Activated T-helper 1 cell treated with anti-CD3 and anti-CD28 coated beads, Interleukin-12 subunit alpha, Interleukin-12 subunit beta, Interleukin-2, Interleukin-4 antibody, amounts not matched to agents 30 ng/mL and 10 ng/mL and 1 ng/mL, durations not matched to agents 14 hours and 24 hours and 36 hours (primary cell): ENCODE data around the gene IBA57. TPM values are rescaled to one million over a fixed set of nuclear protein-coding genes. Genes with fewer than 3 reads are reported as not detected.

ENCODE experiments used
- DNase-seq: peaks from one replicate; pipeline ENCODE4 v3.0.0; 2021; ENCODE audit warnings: low spot score
- H3K27ac Mint-ChIP-seq: one replicate; pipeline ENCODE4 v1.8.0; 2021; ENCODE audit warnings: mild to moderate bottlenecking, mixed read lengths
- H3K27me3 Mint-ChIP-seq: one replicate; pipeline ENCODE4 v1.8.0; 2022; ENCODE audit warnings: mild to moderate bottlenecking, moderate library complexity, mixed read lengths; ENCODE audit not compliant: insufficient read depth
- H3K36me3 Mint-ChIP-seq: one replicate; pipeline ENCODE4 v1.8.0; 2021; ENCODE audit warnings: low read depth, mixed read lengths
- H3K4me1 Mint-ChIP-seq: one replicate; pipeline ENCODE4 v1.8.0; 2021; ENCODE audit warnings: low read depth, mixed read lengths
- H3K4me3 Mint-ChIP-seq: one replicate; pipeline ENCODE4 v1.8.0; 2021; ENCODE audit warnings: mild to moderate bottlenecking, moderate library complexity, mixed read lengths
- H3K9me3 Mint-ChIP-seq: one replicate; pipeline ENCODE4 v1.8.0; 2021; ENCODE audit warnings: mixed read lengths
- intact Hi-C: fragments of 100-400 bp; cut with micrococcal nuclease; formaldehyde crosslinking; loops from one replicate; pipeline ENCODE4 v1.15.1; 2024
- total RNA-seq: library from RNA; stranded (reverse); gene quantifications from 2 replicates; pipeline ENCODE4 v1.2.3, GENCODE V29; 2022

The IBA57 gene
- total RNA-seq, 1 donor from 2014 or later, result 7.5 TPM

DNA sequence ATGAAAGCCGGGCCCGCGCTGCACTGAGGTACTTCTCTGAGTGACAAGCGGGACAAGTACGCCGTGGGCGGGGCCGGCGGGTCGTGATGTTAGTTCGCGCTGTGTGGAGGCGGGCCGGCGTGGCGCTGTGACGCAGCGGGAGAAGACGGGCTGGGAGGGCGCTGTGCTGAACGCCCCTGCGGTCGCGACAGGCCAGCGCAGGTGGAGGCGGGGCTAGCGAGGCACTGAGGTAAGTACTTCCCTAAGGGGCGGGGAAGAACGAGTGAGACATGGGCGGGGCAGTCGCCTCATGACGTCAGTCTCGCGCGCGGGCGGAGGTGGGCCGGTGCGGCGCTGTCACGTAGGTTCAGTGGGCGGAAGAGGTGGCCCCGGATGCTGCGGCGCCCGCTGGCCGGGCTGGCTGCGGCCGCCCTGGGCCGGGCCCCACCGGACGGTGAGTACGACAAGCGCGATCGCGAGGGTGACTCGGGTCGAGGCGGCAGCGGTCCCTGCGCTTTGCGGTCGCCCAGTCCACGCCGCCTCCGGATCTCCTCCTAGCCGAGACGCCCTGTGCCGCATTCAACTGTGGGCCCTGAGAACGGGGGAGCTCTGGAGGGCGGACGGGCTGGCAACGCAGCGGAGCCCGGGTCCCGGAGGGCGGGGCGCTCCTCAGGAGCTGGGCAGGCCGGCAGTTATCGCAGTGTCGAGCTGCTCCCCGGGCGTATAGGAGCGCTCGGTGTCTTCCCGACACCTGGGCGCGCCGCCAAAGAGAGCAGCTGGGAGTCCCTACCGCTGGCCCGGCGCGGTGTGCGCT is 25.5 kb upstream of the IBA57 start, which contains the start of gene GUK1:
Gene GUK1 (plus strand): TSS at position 349 of the 793 bp plus-strand sequence. CDS start 24 bp downstream, at position 373.
- Mint-ChIP-seq H3K36me3 (peaks cover 3% of the 10 kb centered on the region), H3K9me3 (no peaks in the 10 kb centered on the region)
- intact Hi-C loops, result loop anchor here (1.0 to 2.0 kb wide), 12 partner anchors 9 to 352 kb away; partner anchors contain the start of genes ARF1, C1orf35 and MRPL55

DNA sequence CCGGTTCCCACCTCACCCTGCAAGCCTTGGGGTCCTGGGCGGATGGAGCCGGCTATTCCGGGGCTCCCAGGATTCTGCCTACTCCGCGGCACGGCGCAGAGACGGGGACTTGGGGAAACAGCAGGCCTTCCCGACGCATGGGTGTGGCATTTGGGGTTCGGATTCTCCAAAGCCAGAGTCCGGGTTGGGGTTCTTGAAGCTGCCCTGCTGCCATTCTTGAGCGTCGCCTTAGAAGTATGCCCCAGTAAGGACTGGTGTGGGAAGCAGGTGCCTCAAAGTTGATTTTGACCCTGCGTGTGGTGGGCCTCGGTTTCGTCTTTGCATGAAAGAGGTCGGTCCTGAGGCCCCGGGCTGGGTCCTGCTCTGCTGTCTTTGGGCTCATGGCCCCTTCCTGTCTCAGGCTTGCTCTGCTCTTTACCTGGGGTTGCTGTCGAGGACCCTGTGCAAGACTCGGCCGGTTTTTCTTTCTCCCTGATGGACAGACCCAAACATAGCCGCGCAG is 24.8 kb upstream of the IBA57 start:
- no peaks in the 10 kb centered on the region for H3K9me3 Mint-ChIP-seq
- intact Hi-C loops, result loop anchor here (1.0 kb wide), 7 partner anchors 26 to 352 kb away; partner anchors contain the start of gene ARF1

More for the DNA sequence above, 25.5 kb upstream of the IBA57 start, which contains the start of gene GUK1:
- peaks cover 22% of the 10 kb centered on the region for H3K4me1 Mint-ChIP-seq
- H3K27me3 Mint-ChIP-seq, result peaks cover 21% of the 10 kb centered on the region
- peak within 1 kb of the TSS; percentile 97 for H3K27ac Mint-ChIP-seq
- peak; percentile 100 for DNase-seq
- H3K4me3 Mint-ChIP-seq, result peak within 1 kb of the TSS; percentile 100

DNA sequence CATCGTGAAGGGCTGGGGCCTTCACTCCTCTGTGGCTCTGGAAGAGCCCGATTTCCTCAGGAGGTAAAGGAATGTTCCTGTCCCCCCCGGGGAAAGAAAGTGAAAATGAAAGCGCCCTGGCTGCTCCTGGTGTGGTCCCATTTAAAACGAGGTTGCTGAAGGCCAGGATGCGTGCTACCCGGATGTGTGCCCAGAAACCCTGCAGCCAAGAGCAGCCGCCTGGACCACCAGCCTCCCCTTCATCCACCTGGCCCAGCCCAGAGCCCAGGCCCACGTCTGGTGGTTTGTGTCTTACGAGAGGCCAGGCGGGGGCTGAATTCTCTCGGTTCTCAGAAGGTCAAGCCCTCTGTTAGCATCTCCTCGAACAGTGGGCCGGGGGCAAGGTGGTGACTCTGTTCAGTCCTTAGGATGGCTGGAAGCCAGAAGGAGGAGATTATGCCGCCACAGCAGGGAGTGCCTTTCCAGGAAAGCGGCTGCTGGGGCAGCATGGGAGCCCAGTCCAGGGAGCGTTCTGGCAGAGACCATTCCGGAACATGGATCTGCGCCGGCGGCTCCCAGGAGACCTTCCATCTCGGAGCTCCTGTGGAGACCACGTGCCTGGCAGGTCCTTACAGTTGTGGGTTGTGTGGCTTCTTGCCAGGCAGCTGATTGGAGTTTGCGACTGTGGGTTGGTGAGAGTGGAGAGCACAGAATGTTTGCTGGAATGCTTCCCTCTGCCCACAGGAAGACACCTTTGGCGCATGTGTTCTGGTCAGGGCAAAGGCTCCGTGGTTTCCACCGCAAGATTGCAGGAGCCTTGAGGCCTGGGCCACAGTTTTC is 24.2 kb upstream of the IBA57 start:
- Mint-ChIP-seq H3K4me3 (peak overlapping the region; percentile 100), H3K36me3 (peaks cover 3% of the 10 kb centered on the region), H3K27me3 (peaks cover 13% of the 10 kb centered on the region), H3K27ac (peak overlapping the region; percentile 97), H3K9me3 (no peaks in the 10 kb centered on the region), H3K4me1 (peaks cover 22% of the 10 kb centered on the region)
- peak; percentile 26 for DNase-seq
- intact Hi-C loops, result no loop called here

More for the DNA sequence above, 24.8 kb upstream of the IBA57 start:
- peaks cover 22% of the 10 kb centered on the region for H3K4me1 Mint-ChIP-seq
- peak overlapping the region; percentile 100 for H3K4me3 Mint-ChIP-seq
- H3K27ac Mint-ChIP-seq, result peak overlapping the region; percentile 97
- no peak for DNase-seq
- H3K36me3 Mint-ChIP-seq, result peaks cover 3% of the 10 kb centered on the region
- peaks cover 18% of the 10 kb centered on the region for H3K27me3 Mint-ChIP-seq

DNA sequence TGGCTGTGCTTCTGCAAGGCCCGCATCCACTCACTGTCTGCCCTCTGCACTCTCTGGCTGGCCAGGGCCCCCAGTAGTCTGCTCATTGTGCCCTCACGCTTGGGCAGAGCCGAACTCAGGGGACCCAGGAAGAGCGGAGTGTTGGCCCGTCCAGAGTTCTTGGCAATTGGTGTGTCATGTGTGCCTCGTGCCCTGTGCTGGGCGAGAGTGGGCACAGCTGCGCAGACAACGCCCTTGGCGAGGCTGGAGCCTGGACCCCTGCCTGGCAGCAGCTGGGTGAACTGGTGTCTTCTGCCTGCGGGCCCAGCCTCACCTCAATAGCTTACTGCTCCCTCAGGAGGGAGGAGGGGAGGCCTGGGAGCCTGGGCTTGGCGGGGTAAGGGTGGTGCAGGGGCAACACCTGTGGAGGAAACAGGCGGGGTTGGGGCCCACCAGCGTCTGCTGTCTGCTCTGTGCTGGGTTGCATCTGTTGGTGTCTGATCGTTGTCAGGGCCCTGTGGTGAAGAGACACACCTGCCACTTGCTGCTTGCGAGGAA is 23.4 kb upstream of the IBA57 start:
- Mint-ChIP-seq H3K9me3 (no peaks in the 10 kb centered on the region), H3K4me3 (peak overlapping the region; percentile 100), H3K27ac (peak overlapping the region; percentile 97), H3K27me3 (peaks cover 5% of the 10 kb centered on the region), H3K4me1 (peaks cover 22% of the 10 kb centered on the region), H3K36me3 (peaks cover 3% of the 10 kb centered on the region)
- DNase-seq, result no peak
- intact Hi-C loops, result no loop called here

DNA sequence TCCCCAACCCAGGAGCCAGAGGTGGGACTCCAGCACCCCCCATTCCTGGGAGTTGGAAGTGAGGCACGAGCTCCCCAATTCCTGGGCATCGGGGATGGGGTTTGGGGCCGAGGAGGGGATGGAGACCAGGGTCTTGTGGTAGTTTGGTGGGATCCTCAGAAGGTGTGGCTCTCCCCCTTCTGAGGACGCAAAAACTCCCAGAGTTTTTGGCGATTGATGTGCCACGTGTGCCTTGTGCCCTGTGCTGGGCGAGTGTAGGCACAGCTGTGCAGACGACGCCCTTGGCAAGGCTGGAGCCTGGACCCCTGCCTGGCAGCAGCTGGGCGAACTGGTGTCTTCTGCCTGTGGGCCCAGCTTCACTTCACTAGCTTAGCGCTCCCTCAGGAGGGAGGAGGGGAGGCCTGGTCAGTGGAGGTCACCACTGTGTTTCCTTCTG is 22.9 kb upstream of the IBA57 start:
- Mint-ChIP-seq H3K4me3 (peak overlapping the region; percentile 100), H3K4me1 (peaks cover 22% of the 10 kb centered on the region), H3K9me3 (no peaks in the 10 kb centered on the region), H3K27ac (peak overlapping the region; percentile 97), H3K27me3 (peaks cover 4% of the 10 kb centered on the region), H3K36me3 (peaks cover 3% of the 10 kb centered on the region)
- DNase-seq, result no peak
- intact Hi-C loops, result no loop called here

DNA sequence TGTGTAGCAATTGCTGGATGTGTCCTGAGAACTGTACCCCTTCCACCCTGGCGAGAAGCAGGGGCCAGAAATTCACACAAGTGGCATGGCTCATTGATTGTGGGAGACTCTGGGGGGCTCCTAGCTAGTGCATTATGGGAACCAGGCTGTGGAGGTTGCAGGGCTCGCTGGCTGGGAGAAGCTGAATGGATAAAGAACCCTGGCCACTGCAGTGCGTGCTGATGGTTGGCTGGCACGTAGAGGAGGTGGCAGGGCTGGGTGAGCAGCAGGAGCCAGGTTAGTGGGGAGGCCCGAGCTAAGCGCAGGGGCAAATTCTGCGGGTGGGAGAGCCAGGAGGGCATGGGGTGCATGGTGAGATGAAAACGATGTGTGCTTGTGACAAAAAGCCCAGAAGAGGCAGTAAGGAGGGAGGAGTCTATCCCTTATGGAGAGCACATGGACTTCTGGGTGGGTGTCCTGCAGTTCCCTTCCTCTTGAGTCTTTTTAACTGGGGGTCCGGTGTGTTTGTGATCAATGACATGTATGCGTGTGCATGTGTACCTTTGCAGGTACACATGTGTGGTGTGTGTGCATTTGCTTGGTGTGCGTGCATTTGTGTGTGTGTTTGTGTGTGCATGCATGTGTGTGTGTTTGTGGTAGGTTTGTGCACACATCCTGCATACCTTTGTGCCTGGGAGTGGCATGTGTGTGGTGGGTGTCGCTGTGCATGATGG is 22.0 kb upstream of the IBA57 start:
- peaks cover 4% of the 10 kb centered on the region for H3K27me3 Mint-ChIP-seq
- H3K4me1 Mint-ChIP-seq, result peaks cover 22% of the 10 kb centered on the region
- H3K36me3 Mint-ChIP-seq, result peaks cover 3% of the 10 kb centered on the region
- intact Hi-C loops, result no loop called here
- H3K4me3 Mint-ChIP-seq, result peak overlapping the region; percentile 100
- peak overlapping the region; percentile 29 for H3K27ac Mint-ChIP-seq
- DNase-seq, result no peak
- H3K9me3 Mint-ChIP-seq, result no peaks in the 10 kb centered on the region

DNA sequence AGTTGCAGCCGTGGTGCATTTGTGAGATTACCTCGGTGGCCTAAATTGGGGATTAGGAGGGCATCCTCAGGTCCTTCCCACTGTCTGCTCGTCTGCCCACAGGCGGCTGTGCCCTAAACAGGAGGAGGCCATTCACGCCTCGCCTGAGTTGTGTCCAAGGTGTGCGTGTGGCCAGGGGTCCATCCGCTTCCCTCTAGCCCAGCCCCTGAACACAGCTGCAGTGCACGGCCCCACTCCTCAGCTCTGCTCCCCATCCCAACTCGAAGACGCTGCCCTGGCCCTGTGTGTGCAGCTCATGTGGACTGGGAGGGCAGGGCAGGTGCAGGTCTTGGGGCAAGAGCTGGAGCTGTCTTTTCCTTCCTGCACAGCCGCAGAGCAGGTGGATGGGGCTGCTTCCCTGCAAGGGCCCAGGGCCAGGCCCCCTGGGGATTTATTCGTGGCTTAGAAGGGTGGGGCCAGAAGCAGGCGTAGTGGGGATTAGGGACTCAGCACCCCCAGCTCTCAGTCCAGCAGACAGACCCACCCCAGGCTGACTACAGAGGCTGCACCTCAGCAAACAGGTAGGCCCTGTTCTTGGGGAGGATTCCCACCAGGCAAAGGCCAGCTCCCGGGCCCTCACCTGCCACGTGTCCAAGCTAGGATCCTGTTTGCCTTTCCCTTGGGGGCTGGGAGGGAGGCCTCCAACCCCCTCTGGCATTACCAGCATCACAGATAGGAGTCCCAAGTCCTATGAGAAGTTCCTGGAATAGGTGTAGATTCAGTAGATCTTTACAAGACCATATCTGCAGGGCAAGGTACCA is 21.2 kb upstream of the IBA57 start:
- H3K27ac Mint-ChIP-seq, result peak overlapping the region; percentile 29
- peaks cover 3% of the 10 kb centered on the region for H3K36me3 Mint-ChIP-seq
- H3K27me3 Mint-ChIP-seq, result peaks cover 2% of the 10 kb centered on the region
- no peaks in the 10 kb centered on the region for H3K9me3 Mint-ChIP-seq
- intact Hi-C loops, result no loop called here
- H3K4me3 Mint-ChIP-seq, result peak overlapping the region; percentile 100
- peaks cover 22% of the 10 kb centered on the region for H3K4me1 Mint-ChIP-seq
- no peak for DNase-seq

DNA sequence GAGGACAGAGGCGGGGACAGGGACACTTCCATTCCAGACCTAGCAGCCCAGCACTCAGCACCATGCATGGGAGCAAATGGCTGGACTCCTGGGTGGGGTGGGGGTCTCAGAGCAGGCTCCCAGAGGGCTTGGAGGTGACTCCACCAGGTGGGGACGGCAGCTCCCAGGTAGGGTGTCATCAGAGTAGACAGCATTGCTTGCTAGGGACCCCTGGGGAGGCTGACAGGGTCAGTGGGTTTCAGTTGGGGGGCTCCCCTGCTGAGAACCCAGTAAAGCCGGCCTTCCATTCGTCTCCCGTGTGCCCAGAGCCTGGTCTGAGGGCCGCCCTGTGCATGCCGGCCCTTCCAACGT is 20.6 kb upstream of the IBA57 start:
- Mint-ChIP-seq H3K36me3 (peaks cover 3% of the 10 kb centered on the region), H3K4me3 (no peak overlapping the region), H3K27me3 (peaks cover 1% of the 10 kb centered on the region), H3K4me1 (peaks cover 18% of the 10 kb centered on the region), H3K27ac (no peak overlapping the region), H3K9me3 (no peaks in the 10 kb centered on the region)
- intact Hi-C loops, result no loop called here
- DNase-seq, result no peak

DNA sequence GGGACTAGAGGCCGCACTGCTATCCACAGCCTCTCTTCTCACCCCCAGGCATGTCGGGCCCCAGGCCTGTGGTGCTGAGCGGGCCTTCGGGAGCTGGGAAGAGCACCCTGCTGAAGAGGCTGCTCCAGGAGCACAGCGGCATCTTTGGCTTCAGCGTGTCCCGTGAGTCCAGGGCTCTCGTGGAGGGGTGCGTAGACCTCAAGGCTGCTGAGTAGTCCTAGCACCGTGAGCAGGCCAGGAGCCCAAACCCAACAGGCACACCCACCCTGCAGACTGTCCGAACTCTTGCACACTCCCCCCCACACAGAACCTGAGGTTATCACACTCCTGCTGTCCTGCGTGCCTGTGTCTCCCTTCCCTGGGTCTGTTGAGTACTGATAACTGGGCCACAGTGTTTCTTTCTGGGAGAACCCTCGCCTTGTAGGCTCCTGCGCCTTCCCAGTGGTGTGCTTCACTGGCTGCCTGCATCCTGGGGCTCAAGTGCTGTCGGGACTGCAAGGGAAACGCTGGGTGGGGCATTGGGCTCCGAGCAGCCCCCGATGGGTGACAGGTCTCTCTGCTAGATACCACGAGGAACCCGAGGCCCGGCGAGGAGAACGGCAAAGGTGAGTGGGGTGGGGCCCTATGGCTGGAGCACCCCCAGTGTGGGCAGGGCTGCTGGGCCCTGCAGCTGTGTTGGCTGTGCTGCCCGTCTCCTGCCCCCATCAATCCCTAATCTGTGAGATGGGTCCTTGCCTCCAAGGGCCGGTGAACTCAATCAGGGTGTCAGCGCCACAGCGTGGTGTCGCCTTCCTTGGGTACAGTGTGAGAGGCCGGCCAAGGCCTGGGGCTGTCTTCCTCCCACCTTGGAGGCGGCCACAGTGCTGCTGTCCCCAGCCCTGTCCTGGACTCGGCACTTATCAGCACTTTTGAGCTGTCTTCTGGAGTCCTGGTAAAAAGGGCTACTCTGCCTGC is 19.9 kb upstream of the IBA57 start:
- H3K27me3 Mint-ChIP-seq, result no peaks in the 10 kb centered on the region
- H3K4me3 Mint-ChIP-seq, result no peak overlapping the region
- peaks cover 3% of the 10 kb centered on the region for H3K36me3 Mint-ChIP-seq
- DNase-seq, result no peak
- intact Hi-C loops, result no loop called here
- peaks cover 18% of the 10 kb centered on the region for H3K4me1 Mint-ChIP-seq
- H3K9me3 Mint-ChIP-seq, result no peaks in the 10 kb centered on the region
- H3K27ac Mint-ChIP-seq, result no peak overlapping the region

DNA sequence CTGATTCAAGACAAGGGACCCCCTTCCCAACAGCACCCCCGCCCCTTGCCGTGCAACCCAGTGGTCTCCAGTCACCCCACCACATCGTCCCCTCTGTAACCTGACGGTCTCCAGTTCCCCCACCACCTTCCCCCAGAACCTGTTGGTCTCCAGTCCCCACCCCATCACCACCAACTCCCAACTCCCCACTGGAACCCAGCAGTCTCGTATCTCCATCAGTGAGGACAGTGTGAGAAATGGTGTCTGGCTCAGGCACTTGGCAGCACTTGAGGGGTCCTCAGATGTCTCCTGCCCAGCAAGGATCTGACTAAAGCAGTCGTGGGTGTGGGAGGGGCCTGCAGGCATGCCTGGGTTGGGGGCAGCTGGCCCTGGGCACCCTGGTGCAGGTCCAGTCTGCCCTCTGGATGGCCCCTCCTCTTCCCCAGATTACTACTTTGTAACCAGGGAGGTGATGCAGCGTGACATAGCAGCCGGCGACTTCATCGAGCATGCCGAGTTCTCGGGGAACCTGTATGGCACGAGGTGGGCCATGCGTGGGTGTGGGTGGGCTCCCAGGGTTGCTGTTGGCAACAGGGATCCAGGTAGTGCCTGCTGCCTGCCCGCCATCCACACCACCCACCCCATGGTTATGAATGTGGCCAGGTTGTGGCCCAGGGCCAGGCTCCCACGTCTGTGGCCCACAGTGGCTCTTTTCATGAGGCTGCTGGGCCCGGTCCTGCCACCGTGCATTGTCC is 19.0 kb upstream of the IBA57 start:
- Mint-ChIP-seq H3K4me1 (peaks cover 18% of the 10 kb centered on the region), H3K4me3 (no peak overlapping the region), H3K36me3 (no peaks in the 10 kb centered on the region)

More for the DNA sequence above, 19.0 kb upstream of the IBA57 start:
- Mint-ChIP-seq H3K27me3 (no peaks in the 10 kb centered on the region), H3K9me3 (no peaks in the 10 kb centered on the region), H3K27ac (no peak overlapping the region)
- DNase-seq, result no peak
- intact Hi-C loops, result no loop called here
